Endometrial microvascular endothelial cells (primary cell): Measurements from ENCODE around the gene NSF. TPM values are rescaled to one million over a fixed set of nuclear protein-coding genes. Genes with fewer than 3 reads are reported as not detected.
"Not testable (repeated sequence)": the region's sequence is repeated elsewhere in the genome, so short reads cannot be mapped to it uniquely, and the experiment has no call there.

ENCODE experiments used
- in situ Hi-C: cut with HindIII; loops from 2 replicates; pipeline ENCODE4 v1.10.0; 2017; ENCODE audit warnings: low sequenced_read_pairs, low pct_unique_long_range_greater_than_20kb; ENCODE audit errors: inconsistent ontology term
- total RNA-seq: library from RNA; depleted of rRNA; stranded (reverse); fragments of >200 nt; gene quantifications from one replicate; pipeline ENCODE4 v1.2.3, GENCODE V29; 2015; ENCODE audit errors: inconsistent ontology term

Gene NSF
- 38.0 TPM for total RNA-seq

GRCh38 chr17:46590157-46591146, at the start of gene NSF:
Gene NSF, plus strand, starts transcription at chr17:46590669. Its CDS starts 107 bp downstream, at chr17:46590776.
- in situ Hi-C loops: not testable (repeated sequence)

DNA sequence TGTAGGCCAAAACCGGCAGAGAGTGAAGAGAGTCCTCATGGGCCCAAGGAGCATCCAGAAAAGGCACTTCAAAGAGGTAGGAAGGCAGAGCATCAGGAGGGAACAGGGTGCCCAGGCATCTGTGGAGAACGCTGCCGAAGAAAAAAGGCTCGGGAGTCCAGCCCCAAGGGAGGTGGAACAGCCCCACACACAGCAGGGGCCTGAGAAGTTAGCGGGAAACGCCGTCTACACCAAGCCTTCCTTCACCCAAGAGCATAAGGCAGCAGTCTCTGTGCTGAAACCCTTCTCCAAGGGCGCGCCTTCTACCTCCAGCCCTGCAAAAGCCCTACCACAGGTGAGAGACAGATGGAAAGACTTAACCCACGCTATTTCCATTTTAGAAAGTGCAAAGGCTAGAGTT, 41.9 kb upstream of the NSF start:
- in situ Hi-C loops: not testable (repeated sequence)

DNA sequence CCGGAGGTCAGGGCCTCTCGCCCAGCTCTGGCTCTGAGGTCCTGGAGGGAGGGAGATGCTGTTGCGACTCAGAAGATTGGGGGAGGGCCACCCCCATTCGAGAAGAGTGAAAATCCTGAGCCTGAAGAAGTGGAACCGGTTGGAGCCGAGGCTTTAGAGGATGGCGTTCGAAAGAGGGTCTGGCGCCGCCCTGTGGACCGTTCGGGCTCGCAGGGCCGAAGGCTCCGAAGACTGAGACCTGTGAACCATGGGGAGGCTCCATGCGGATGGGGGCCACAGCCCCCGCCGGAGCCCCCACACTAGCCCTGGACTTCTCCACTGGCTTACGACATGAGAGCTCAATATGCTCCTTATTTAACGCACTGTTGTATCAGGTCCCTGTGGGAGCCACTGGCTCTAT, 31.3 kb upstream of the NSF start:
- in situ Hi-C loops: not testable (repeated sequence)

DNA sequence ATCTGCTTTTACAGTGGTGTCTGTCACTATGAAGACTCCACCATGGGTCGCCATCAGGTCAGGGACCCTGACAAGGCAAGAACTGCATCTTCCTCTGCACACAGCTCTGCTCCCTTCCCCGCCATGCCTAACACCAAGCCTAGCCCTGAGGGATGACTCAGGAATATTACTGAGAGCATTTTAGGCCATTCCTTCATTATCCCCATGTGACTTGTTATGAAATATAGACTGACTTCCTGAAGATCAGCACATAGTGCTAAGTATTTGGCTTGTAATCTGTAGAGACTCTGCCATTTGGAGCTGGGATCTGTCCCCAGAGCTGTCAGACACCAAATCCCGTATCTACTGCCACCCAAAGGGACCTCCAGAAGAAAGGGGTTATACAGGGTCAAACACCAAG, 30.4 kb upstream of the NSF start:
- in situ Hi-C loops: not testable (repeated sequence)

DNA sequence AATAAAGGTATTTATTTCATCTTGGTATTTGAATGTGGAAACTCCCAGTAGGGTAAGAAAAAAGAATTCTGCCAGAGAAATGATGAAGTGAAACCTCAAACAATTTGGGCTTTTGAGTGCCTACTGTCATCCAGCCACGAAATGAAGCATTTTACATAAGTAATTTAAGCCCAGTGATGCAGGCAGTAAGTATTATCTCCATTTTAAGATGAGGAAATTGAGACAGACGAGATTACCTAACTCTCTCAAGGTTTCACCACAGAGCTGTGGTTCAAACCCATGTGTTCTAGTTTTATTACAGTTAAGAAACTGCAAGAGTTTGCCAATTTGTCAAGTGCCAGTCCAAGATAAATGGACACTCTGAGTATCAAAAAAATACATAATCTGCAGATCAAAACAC, 24.2 kb upstream of the NSF start:
- in situ Hi-C loops: not testable (repeated sequence)

GRCh38 chr17:46566980-46567379, 23.5 kb upstream of the NSF start:
- in situ Hi-C loops: not testable (repeated sequence)

GRCh38 chr17:46571796-46572195, 18.7 kb upstream of the NSF start:
- in situ Hi-C loops: not testable (repeated sequence)

- in situ Hi-C loops: not testable (repeated sequence)
These were observed 11.1 kb upstream of the NSF start, which contains the start of gene ARL17A for GRCh38 chr17:46579083-46580075. Gene ARL17A, minus strand, starts transcription at chr17:46579691. Its CDS starts 3,369 bp downstream, at chr17:46576322.

GRCh38 chr17:46580082-46580481, 10.4 kb upstream of the NSF start:
- in situ Hi-C loops: not testable (repeated sequence)

- in situ Hi-C loops: not testable (repeated sequence)
These were observed 5.0 kb upstream of the NSF start for GRCh38 chr17:46585444-46585843.

- in situ Hi-C loops: not testable (repeated sequence)
These were observed 863 bp downstream of the NSF start for GRCh38 chr17:46591332-46591731.

GRCh38 chr17:46598344-46598931, 8.0 kb downstream of the NSF start:
- in situ Hi-C loops: not testable (repeated sequence)

GRCh38 chr17:46600767-46601166, 10.3 kb downstream of the NSF start:
- in situ Hi-C loops: not testable (repeated sequence)

GRCh38 chr17:46603125-46603524, 12.7 kb downstream of the NSF start:
- in situ Hi-C loops: not testable (repeated sequence)

DNA sequence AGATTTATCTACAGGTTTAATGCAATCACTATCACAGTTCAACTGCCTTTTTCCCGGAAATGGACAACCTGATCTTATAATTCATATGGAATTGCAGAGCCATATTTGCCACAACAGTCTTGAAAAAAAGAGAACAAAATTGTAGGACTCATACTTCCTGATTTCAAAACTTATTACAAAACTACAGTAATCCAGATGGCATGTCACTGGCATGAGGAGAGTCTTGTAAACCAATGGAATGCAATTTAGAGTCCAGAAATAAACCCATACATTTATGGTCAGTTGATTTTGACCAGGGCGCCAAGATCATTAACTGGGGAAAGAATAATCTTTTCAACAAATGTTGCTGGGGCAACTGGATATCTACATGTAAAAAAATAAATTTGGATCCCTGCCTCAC, 20.8 kb downstream of the NSF start:
- in situ Hi-C loops: not testable (repeated sequence)

GRCh38 chr17:46613876-46614275, 23.4 kb downstream of the NSF start:
- in situ Hi-C loops: not testable (repeated sequence)

- in situ Hi-C loops: not testable (repeated sequence)
These were observed 26.7 kb downstream of the NSF start for GRCh38 chr17:46617121-46617520.

- in situ Hi-C loops: not testable (repeated sequence)
These were observed 28.5 kb downstream of the NSF start for GRCh38 chr17:46618975-46619374.

DNA sequence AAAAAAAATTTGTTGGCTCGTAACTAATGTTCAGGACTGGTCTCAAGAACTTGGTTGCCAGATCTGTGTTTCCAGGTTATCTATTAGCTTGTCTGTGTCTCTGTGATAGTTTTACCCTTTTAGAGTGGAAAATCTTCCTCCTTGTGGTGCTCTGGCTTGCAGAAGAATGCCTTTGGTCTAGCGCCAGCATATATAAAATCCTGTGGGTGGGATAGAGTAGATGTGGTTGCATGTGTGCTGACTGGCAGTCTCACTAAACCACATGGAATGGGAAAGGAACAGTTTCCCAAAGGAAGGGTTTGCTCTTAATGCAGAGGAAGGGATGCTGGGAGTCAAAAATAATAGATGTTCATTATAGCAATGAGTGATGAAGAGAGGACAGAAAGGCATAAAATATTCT, 33.3 kb downstream of the NSF start:
- in situ Hi-C loops: not testable (repeated sequence)
